Endothelial cell of umbilical vein (primary cell): ENCODE data around the gene BTBD17. TPM values are rescaled to one million over a fixed set of nuclear protein-coding genes. Genes with fewer than 3 reads are reported as not detected.

Source experiments
- BruUV-seq: library from RNA; stranded (reverse); fragments of 400-500 nt; replicated peaks from 2 replicates; lab custom pipeline; 2021; lab: Mats Ljungman, UMichigan
- CTCF ChIA-PET: fragments of 300-600, 350-600 bp; sonication (Branson Sonifier 250); formaldehyde crosslinking; loops from one replicate; lab custom pipeline; 2021; ENCODE audit warnings: antibody characterized with exemption, inconsistent platforms; lab: Charles Lee
- POLR2A ChIA-PET: fragments of 300-600, 350-600 bp; sonication (Branson Sonifier 250); formaldehyde crosslinking; loops from one replicate; lab custom pipeline; 2021; ENCODE audit warnings: antibody characterized with exemption, inconsistent platforms; lab: Charles Lee
- DNase-seq: peaks from one replicate; pipeline ENCODE4 v3.0.0-alpha.2; 2011; ENCODE audit warnings: low read depth, low spot score
- FAIRE-seq: peaks from 2 replicates; lab custom pipeline; 2011; peaks lifted over from hg19 to GRCh38; lab: Jason Lieb, UNC
- H2AFZ ChIP-seq: 2 replicates; pipeline ENCODE4 v1.6.0; 2012; ENCODE audit warnings: low read depth, low read length, control low read depth, inconsistent platforms
- H3K27ac ChIP-seq: 2 replicates; pipeline ENCODE4 v1.5.1; 2011; ENCODE audit warnings: low read depth, mild to moderate bottlenecking, control low read depth, low read length, moderate library complexity; ENCODE audit not compliant: insufficient read depth
- H3K27me3 ChIP-seq, 2 experiments: 2 replicates each; pipeline versions ENCODE4 v1.6.0 to v1.6.1; 2011; ENCODE audit warnings: low read length in 2 of 2, mixed read lengths in 1 of 2; ENCODE audit not compliant: control insufficient read depth in 2 of 2, insufficient read depth in 2 of 2
- H3K36me3 ChIP-seq, 2 experiments: 2 replicates in 1 of 2; 3 replicates in 1 of 2; pipeline ENCODE4 v1.5.1; 2011; ENCODE audit warnings: low read length in 2 of 2, mild to moderate bottlenecking in 1 of 2, moderate library complexity in 1 of 2; ENCODE audit not compliant: control insufficient read depth in 2 of 2, insufficient read depth in 2 of 2; ENCODE audit errors: extremely low read depth in 1 of 2
- H3K4me1 ChIP-seq: 3 replicates; pipeline ENCODE4 v1.5.1; 2011; ENCODE audit warnings: mild to moderate bottlenecking, low read length; ENCODE audit not compliant: control insufficient read depth, insufficient read depth; ENCODE audit errors: extremely low read depth
- H3K4me2 ChIP-seq: 2 replicates; pipeline ENCODE4 v1.6.1; 2011; ENCODE audit warnings: low read length, control low read depth, mixed read lengths; ENCODE audit not compliant: insufficient read depth
- H3K4me3 ChIP-seq, 3 experiments: fragments of 200-600 bp in 1 of 3; sonication (generic), shearing (Covaris generic) in 1 of 3; replicated peaks in 1 of 3; 2 replicates each; pipeline ENCODE4 v1.5.1; 2011 to 2016; ENCODE audit warnings: control low read depth in 3 of 3, low read length in 3 of 3, mild to moderate bottlenecking in 2 of 3, inconsistent platforms in 1 of 3, low read depth in 1 of 3, moderate library complexity in 1 of 3; ENCODE audit not compliant: insufficient read depth in 1 of 3
- H3K79me2 ChIP-seq: 2 replicates; pipeline ENCODE4 v1.6.0; 2012; ENCODE audit warnings: low read length, inconsistent platforms; ENCODE audit not compliant: control insufficient read depth, insufficient read depth
- H3K9ac ChIP-seq: replicated peaks from 2 replicates; pipeline ENCODE3; 2011; ENCODE audit warnings: low read length, control low read depth; ENCODE audit not compliant: insufficient read depth; ENCODE audit errors: extremely low read depth
- H3K9me1 ChIP-seq: replicated peaks from 3 replicates; pipeline ENCODE4 v1.6.0; 2011; ENCODE audit warnings: mild to moderate bottlenecking, low read length; ENCODE audit not compliant: control insufficient read depth, insufficient read depth; ENCODE audit errors: extremely low read depth
- H3K9me3 ChIP-seq: replicated peaks from 2 replicates; pipeline ENCODE4 v1.5.1; 2012; ENCODE audit warnings: low read length, inconsistent platforms; ENCODE audit not compliant: control insufficient read depth, insufficient read depth
- H4K20me1 ChIP-seq: replicated peaks from 2 replicates; pipeline ENCODE3; 2011; ENCODE audit warnings: mild to moderate bottlenecking, low read length; ENCODE audit not compliant: control insufficient read depth, insufficient read depth; ENCODE audit errors: extremely low read depth
- CTCF ChIP-seq, 2 donors: IDR thresholded peaks; 1 replicate in 1 of 2; 2 replicates in 1 of 2; pipeline ENCODE4 v1.5.1; 2011; ENCODE audit warnings: low read length in 2 of 2, mild to moderate bottlenecking in 2 of 2, moderate library complexity in 2 of 2, control low read depth in 1 of 2, inconsistent platforms in 1 of 2, low read depth in 1 of 2; ENCODE audit not compliant: insufficient read depth in 1 of 2; ENCODE audit errors: extremely low read depth in 1 of 2
- EZH2 ChIP-seq: IDR thresholded peaks from 2 replicates; pipeline ENCODE4 v1.6.1; 2012; ENCODE audit warnings: borderline replicate concordance, low read depth, mild to moderate bottlenecking, moderate library complexity, low read length, inconsistent platforms; ENCODE audit not compliant: severe bottlenecking
- FOS ChIP-seq: IDR thresholded peaks from 2 replicates; pipeline ENCODE4 v1.6.1; 2011; ENCODE audit warnings: mild to moderate bottlenecking, low read length, moderate library complexity, borderline replicate concordance; ENCODE audit not compliant: insufficient read depth
- GATA2 ChIP-seq: IDR thresholded peaks from 2 replicates; pipeline ENCODE4 v1.7.0; 2011; ENCODE audit warnings: low read depth, mild to moderate bottlenecking, moderate library complexity, mixed read lengths, low read length; ENCODE audit not compliant: insufficient read length, insufficient read depth
- JUN ChIP-seq: IDR thresholded peaks from 2 replicates; pipeline ENCODE4 v1.6.1; 2011; ENCODE audit warnings: borderline replicate concordance, low read depth; ENCODE audit not compliant: insufficient read length, insufficient read depth
- MAX ChIP-seq: IDR thresholded peaks from 2 replicates; pipeline ENCODE4 v1.6.1; 2011; ENCODE audit not compliant: insufficient read depth, insufficient read length
- MYC ChIP-seq: IDR thresholded peaks from one replicate; pipeline ENCODE4 v1.6.1; 2011; ENCODE audit warnings: mild to moderate bottlenecking, low read depth, low read length
- POLR2A ChIP-seq: IDR thresholded peaks from 2 replicates; pipeline ENCODE4 v1.6.1; 2012; ENCODE audit warnings: low read depth, mild to moderate bottlenecking, control low read depth, low read length
- POLR2AphosphoS5 ChIP-seq: IDR thresholded peaks from 2 replicates; pipeline ENCODE4 v1.6.1; 2012; ENCODE audit warnings: low read depth, mild to moderate bottlenecking, control low read depth, low read length, moderate library complexity; ENCODE audit not compliant: insufficient read depth
- dilution Hi-C: fragments of 300-500 bp; cut with MboI; formaldehyde crosslinking; loops from one replicate; pipeline ENCODE4 v1.15.0; 2019; ENCODE audit warnings: low sequenced_read_pairs; ENCODE audit not compliant: extremely low pct_ligation_motif_present
- intact Hi-C: fragments of 100-400 bp; cut with micrococcal nuclease; formaldehyde crosslinking; loops from one replicate; pipeline ENCODE4 v1.10.0; 2022
- polyA plus RNA-seq, 4 experiments: library from polyadenylated mRNA; depleted of rRNA in 3 of 4; stranded (reverse) in 3 of 4; unstranded in 1 of 4; fragments of >200 nt; gene quantifications; 2 replicates each; pipeline versions ENCODE4 v1.2.1 to v1.2.3, GENCODE V29; 2011 to 2012; ENCODE audit warnings: missing spikeins in 1 of 4
- total RNA-seq: library from RNA; stranded (reverse); gene quantifications from 2 replicates; pipeline ENCODE4 v1.2.3, GENCODE V29; 2021

Gene BTBD17
- total and polyA plus RNA-seq, 2 donors (not counting 3 experiments of a cell fraction or from before 2014, with no cell fraction given): not detected

GRCh38 chr17:74349120-74349519 is 12.5 kb downstream of the BTBD17 start:
- H3K79me2 ChIP-seq: no peaks in the 10 kb centered on the region
- intact Hi-C loops: no loop called here
- DNase-seq (no peak), FAIRE-seq (no peak)
- H2AFZ ChIP-seq: no peak overlapping the region
- dilution Hi-C loops: no loop called here
- CTCF ChIA-PET: interaction anchor here (1.1 kb wide), 1 partner anchor 19 kb away, joined by 5 read pairs; no protein-coding TSS in a partner anchor
- H3K4me2 ChIP-seq: no peak overlapping the region
- no TSS peak for BruUV-seq
- H3K4me1 ChIP-seq: peaks cover 10% of the 10 kb centered on the region
- TF ChIP-seq MYC (no peak), CTCF (IDR thresholded peaks at IDR 0.05; ENCODE audit: extremely low read depth in 1 of 2, insufficient read depth in 1 of 2, low read depth in 1 of 2, low read length in 2 of 2) (no peak), MAX (no peak), POLR2A (no peak), JUN (no peak), EZH2 (no peak), GATA2 (no peak), FOS (no peak), POLR2AphosphoS5 (no peak)
- H3K27me3 ChIP-seq: peaks cover 0 to 8% of the 10 kb centered on the region in 2 experiments
- no peak overlapping the region for H3K27ac ChIP-seq
- H3K9me3 ChIP-seq: no peaks in the 10 kb centered on the region
- H3K4me3 ChIP-seq: no peak overlapping the region
- POLR2A ChIA-PET: no interaction called here
- H3K9me1 ChIP-seq: no peaks in the 10 kb centered on the region
- no peaks in the 10 kb centered on the region for H4K20me1 ChIP-seq
- no peaks in the 10 kb centered on the region for H3K36me3 ChIP-seq
- no peak overlapping the region for H3K9ac ChIP-seq
